ENCODE results near the gene CLCN1.
"Not testable (repeated sequence)": the region's sequence is repeated elsewhere in the genome, so short reads cannot be mapped to it uniquely, and the experiment has no call there.

Gene CLCN1

GRCh38 chr7:143390104-143390772, 74.3 kb downstream of the CLCN1 start:
- Histone ChIP-seq H3K4me3 (ENCODE audit: low read length) (no peak overlapping the region), H3K36me3 (ENCODE audit: insufficient read depth, low read length) (peaks cover 36% of the 10 kb centered on the region), H3K4me1 (ENCODE audit: insufficient read depth, low read length) (no peaks in the 10 kb centered on the region), H2AFZ (ENCODE audit: low read depth, low read length) (no peak overlapping the region), H3K9me3 (ENCODE audit: low read length) (no peaks in the 10 kb centered on the region), H3K27me3 (ENCODE audit: insufficient read depth, low read length) (no peaks in the 10 kb centered on the region)

GRCh38 chr7:143390773-143391317, 74.9 kb downstream of the CLCN1 start:
- Histone ChIP-seq H3K4me3 (ENCODE audit: low read length) (no peak overlapping the region), H3K27me3 (ENCODE audit: insufficient read depth, low read length) (no peaks in the 10 kb centered on the region), H3K36me3 (ENCODE audit: insufficient read depth, low read length) (peaks cover 36% of the 10 kb centered on the region), H3K4me1 (ENCODE audit: insufficient read depth, low read length) (no peaks in the 10 kb centered on the region), H2AFZ (ENCODE audit: low read depth, low read length) (no peak overlapping the region), H3K9me3 (ENCODE audit: low read length) (no peaks in the 10 kb centered on the region)

GRCh38 chr7:143391462-143392404, 75.8 kb downstream of the CLCN1 start:
- H2AFZ ChIP-seq (ENCODE audit: low read depth, low read length) = no peak overlapping the region
- H3K4me1 ChIP-seq (ENCODE audit: insufficient read depth, low read length) = no peaks in the 10 kb centered on the region
- H3K4me3 ChIP-seq (ENCODE audit: low read length) = no peak overlapping the region
- H3K9me3 ChIP-seq (ENCODE audit: low read length) = no peaks in the 10 kb centered on the region
- no peaks in the 10 kb centered on the region for H3K27me3 ChIP-seq (ENCODE audit: insufficient read depth, low read length)
- H3K36me3 ChIP-seq (ENCODE audit: insufficient read depth, low read length) = peaks cover 34% of the 10 kb centered on the region

GRCh38 chr7:143392427-143392826, 76.5 kb downstream of the CLCN1 start:
- H3K9me3 ChIP-seq (ENCODE audit: low read length); H2AFZ ChIP-seq (ENCODE audit: low read depth, low read length): not testable (repeated sequence)

GRCh38 chr7:143392875-143393266, 77.0 kb downstream of the CLCN1 start:
- Histone ChIP-seq H3K27me3 (ENCODE audit: insufficient read depth, low read length) (no peaks in the 10 kb centered on the region), H2AFZ (ENCODE audit: low read depth, low read length) (no peak overlapping the region), H3K9me3 (ENCODE audit: low read length) (no peaks in the 10 kb centered on the region), H3K4me3 (ENCODE audit: low read length) (no peak overlapping the region), H3K36me3 (ENCODE audit: insufficient read depth, low read length) (peaks cover 29% of the 10 kb centered on the region), H3K4me1 (ENCODE audit: insufficient read depth, low read length) (no peaks in the 10 kb centered on the region)

More at GRCh38 chr7:143392427-143392826, 76.5 kb downstream of the CLCN1 start:
- not testable (repeated sequence) for H3K27me3 ChIP-seq (ENCODE audit: insufficient read depth, low read length); H3K4me3 ChIP-seq (ENCODE audit: low read length); H3K4me1 ChIP-seq (ENCODE audit: insufficient read depth, low read length)
- peaks cover 33% of the 10 kb centered on the region for H3K36me3 ChIP-seq (ENCODE audit: insufficient read depth, low read length)

- Histone ChIP-seq H3K4me1 (ENCODE audit: insufficient read depth, low read length) (no peaks in the 10 kb centered on the region), H3K4me3 (ENCODE audit: low read length) (no peak overlapping the region)
Measured at GRCh38 chr7:143393267-143394041, 77.5 kb downstream of the CLCN1 start.

GRCh38 chr7:143394068-143394467, 78.2 kb downstream of the CLCN1 start:
- peaks cover 19% of the 10 kb centered on the region for H3K36me3 ChIP-seq (ENCODE audit: insufficient read depth, low read length)
- no peaks in the 10 kb centered on the region for H3K9me3 ChIP-seq (ENCODE audit: low read length)
- no peak overlapping the region for H2AFZ ChIP-seq (ENCODE audit: low read depth, low read length)
- no peaks in the 10 kb centered on the region for H3K4me1 ChIP-seq (ENCODE audit: insufficient read depth, low read length)
- H3K4me3 ChIP-seq (ENCODE audit: low read length) = no peak overlapping the region
- H3K27me3 ChIP-seq (ENCODE audit: insufficient read depth, low read length) = no peaks in the 10 kb centered on the region

More at GRCh38 chr7:143393267-143394041, 77.5 kb downstream of the CLCN1 start:
- H3K9me3 ChIP-seq (ENCODE audit: low read length) = no peaks in the 10 kb centered on the region
- H3K36me3 ChIP-seq (ENCODE audit: insufficient read depth, low read length) = peaks cover 25% of the 10 kb centered on the region
- no peak overlapping the region for H2AFZ ChIP-seq (ENCODE audit: low read depth, low read length)
- H3K27me3 ChIP-seq (ENCODE audit: insufficient read depth, low read length) = no peaks in the 10 kb centered on the region

GRCh38 chr7:143394777-143395176, 78.9 kb downstream of the CLCN1 start:
- Histone ChIP-seq H2AFZ (ENCODE audit: low read depth, low read length) (no peak overlapping the region), H3K4me3 (ENCODE audit: low read length) (no peak overlapping the region), H3K4me1 (ENCODE audit: insufficient read depth, low read length) (no peaks in the 10 kb centered on the region), H3K27me3 (ENCODE audit: insufficient read depth, low read length) (no peaks in the 10 kb centered on the region), H3K9me3 (ENCODE audit: low read length) (no peaks in the 10 kb centered on the region), H3K36me3 (ENCODE audit: insufficient read depth, low read length) (peaks cover 12% of the 10 kb centered on the region)

GRCh38 chr7:143395187-143396149, 79.6 kb downstream of the CLCN1 start:
- no peak overlapping the region for H2AFZ ChIP-seq (ENCODE audit: low read depth, low read length)
- H3K27me3 ChIP-seq (ENCODE audit: insufficient read depth, low read length) = no peaks in the 10 kb centered on the region
- H3K36me3 ChIP-seq (ENCODE audit: insufficient read depth, low read length) = peaks cover 5% of the 10 kb centered on the region
- no peaks in the 10 kb centered on the region for H3K4me1 ChIP-seq (ENCODE audit: insufficient read depth, low read length)
- no peak overlapping the region for H3K4me3 ChIP-seq (ENCODE audit: low read length)
- H3K9me3 ChIP-seq (ENCODE audit: low read length) = no peaks in the 10 kb centered on the region

GRCh38 chr7:143396182-143396581, 80.3 kb downstream of the CLCN1 start:
- no peak overlapping the region for H3K4me3 ChIP-seq (ENCODE audit: low read length)

GRCh38 chr7:143396625-143397556, 81.0 kb downstream of the CLCN1 start:
- Histone ChIP-seq H3K36me3 (ENCODE audit: insufficient read depth, low read length) (no peaks in the 10 kb centered on the region), H3K9me3 (ENCODE audit: low read length) (no peaks in the 10 kb centered on the region)

More at GRCh38 chr7:143396182-143396581, 80.3 kb downstream of the CLCN1 start:
- no peaks in the 10 kb centered on the region for H3K4me1 ChIP-seq (ENCODE audit: insufficient read depth, low read length)
- H3K36me3 ChIP-seq (ENCODE audit: insufficient read depth, low read length) = peaks cover 2% of the 10 kb centered on the region
- no peaks in the 10 kb centered on the region for H3K27me3 ChIP-seq (ENCODE audit: insufficient read depth, low read length)
- H3K9me3 ChIP-seq (ENCODE audit: low read length) = no peaks in the 10 kb centered on the region
- H2AFZ ChIP-seq (ENCODE audit: low read depth, low read length) = no peak overlapping the region

More at GRCh38 chr7:143396625-143397556, 81.0 kb downstream of the CLCN1 start:
- Histone ChIP-seq H3K27me3 (ENCODE audit: insufficient read depth, low read length) (no peaks in the 10 kb centered on the region), H3K4me1 (ENCODE audit: insufficient read depth, low read length) (no peaks in the 10 kb centered on the region), H3K4me3 (ENCODE audit: low read length) (no peak overlapping the region), H2AFZ (ENCODE audit: low read depth, low read length) (no peak overlapping the region)

All from neuron (in vitro differentiated cells).